PC-9 (cell line): Measurements from ENCODE around the gene MIGA1. TPM values are rescaled to one million over a fixed set of nuclear protein-coding genes. Genes with fewer than 3 reads are reported as not detected.

Source experiments
- BruUV-seq: library from RNA; stranded (reverse); fragments of 400-500 nt; replicated peaks from 2 replicates; lab custom pipeline; 2021; lab: Mats Ljungman, UMichigan
- CTCF ChIA-PET: fragments of 300-600 bp; sonication (Branson Sonifier 250); formaldehyde crosslinking; loops from one replicate; lab custom pipeline; 2022; ENCODE audit warnings: antibody characterized with exemption; lab: Charles Lee
- POLR2A ChIA-PET: fragments of 300-600 bp; sonication (Branson Sonifier 250); formaldehyde crosslinking; loops from one replicate; lab custom pipeline; 2022; ENCODE audit warnings: antibody characterized with exemption; ENCODE audit not compliant: unreplicated experiment; lab: Charles Lee
- DNase-seq, 2 experiments: peaks; one replicate each; pipeline versions ENCODE4 v3.0.0 to v3.0.0-alpha.2; 2015 to 2022; ENCODE audit warnings: mixed read lengths in 1 of 2
- H2AFZ ChIP-seq: fragments of 200-600 bp; sonication (generic); 2 replicates; pipeline ENCODE4 v1.8.1; 2017; ENCODE audit warnings: antibody characterized with exemption
- H3F3A ChIP-seq: fragments of 200-600 bp; sonication (generic); 2 replicates; pipeline ENCODE4 v1.8.1; 2017; ENCODE audit warnings: antibody characterized with exemption, mild to moderate bottlenecking, low read depth; ENCODE audit not compliant: insufficient read depth
- H3K27ac ChIP-seq: fragments of 200-600 bp; sonication (generic); 2 replicates; pipeline ENCODE4 v1.6.1; 2016; ENCODE audit warnings: mixed run types
- H3K27me3 ChIP-seq: fragments of 200-600 bp; sonication (generic); 2 replicates; pipeline ENCODE4 v1.6.1; 2016; ENCODE audit warnings: low read depth, mixed run types; ENCODE audit not compliant: insufficient read depth
- H3K36me3 ChIP-seq: fragments of 200-600 bp; sonication (generic); 2 replicates; pipeline ENCODE4 v1.6.1; 2016; ENCODE audit warnings: low read depth, mixed run types
- H3K4me1 ChIP-seq: fragments of 200-600 bp; sonication (generic); replicated peaks from 2 replicates; pipeline ENCODE4 v1.6.1; 2016; ENCODE audit warnings: mixed run types; ENCODE audit not compliant: insufficient read depth
- H3K4me2 ChIP-seq: fragments of 200-600 bp; sonication (generic); 2 replicates; pipeline ENCODE4 v1.6.1; 2017; ENCODE audit warnings: mixed run types
- H3K4me3 ChIP-seq: fragments of 200-600 bp; sonication (generic); 2 replicates; pipeline ENCODE4 v1.6.1; 2016; ENCODE audit warnings: mixed run types
- H3K79me2 ChIP-seq: fragments of 200-600 bp; sonication (generic); 2 replicates; pipeline ENCODE4 v1.6.1; 2017; ENCODE audit warnings: low read depth, mixed run types
- H3K9me2 ChIP-seq: fragments of 200-600 bp; sonication (generic); 2 replicates; pipeline ENCODE4 v1.8.1; 2017; ENCODE audit warnings: mild to moderate bottlenecking; ENCODE audit not compliant: insufficient read depth
- H3K9me3 ChIP-seq: fragments of 200-600 bp; sonication (generic); 2 replicates; pipeline ENCODE4 v1.8.1; 2016; ENCODE audit warnings: low read depth; ENCODE audit not compliant: insufficient read depth
- H4K20me1 ChIP-seq: fragments of 200-600 bp; sonication (generic); 2 replicates; pipeline ENCODE4 v1.8.1; 2017; ENCODE audit not compliant: insufficient read depth
- CTCF ChIP-seq: fragments of 200-600 bp; sonication (generic); conservative IDR thresholded peaks from 2 replicates; pipeline ENCODE4 v1.6.1; 2017; ENCODE audit warnings: mixed run types, antibody characterized with exemption, mild to moderate bottlenecking, moderate library complexity
- EZH2 ChIP-seq: fragments of 200-600 bp; sonication (generic); IDR thresholded peaks from 2 replicates; pipeline ENCODE4 v1.8.0; 2017; ENCODE audit warnings: antibody characterized with exemption, low read depth
- intact Hi-C: fragments of 100-400 bp; cut with micrococcal nuclease; formaldehyde crosslinking; loops from one replicate; pipeline ENCODE4 v1.10.0; 2022; ENCODE audit not compliant: unreplicated experiment
- total RNA-seq: library from RNA; stranded (reverse); gene quantifications from 2 replicates; pipeline ENCODE4 v1.2.3, GENCODE V29; 2021

Gene MIGA1
- total RNA-seq, 1 experiment from 2014 or later: 11.5 TPM

GRCh38 chr1:77866296-77866695 lies 86.8 kb downstream of the MIGA1 start:
- Histone ChIP-seq H3K9me2 (no peaks in the 10 kb centered on the region), H3K9me3 (no peaks in the 10 kb centered on the region), H4K20me1 (no peaks in the 10 kb centered on the region), H3K27ac (no peak overlapping the region), H3K36me3 (peaks cover 10% of the 10 kb centered on the region), H3K4me1 (no peaks in the 10 kb centered on the region), H3F3A (no peaks in the 10 kb centered on the region; the same call in 1 of the 2 replicates), H2AFZ (no peak overlapping the region), H3K4me3 (no peak overlapping the region), H3K4me2 (no peak overlapping the region), H3K27me3 (no peaks in the 10 kb centered on the region), H3K79me2 (no peaks in the 10 kb centered on the region)
- ChIA-PET POLR2A (no interaction called here), CTCF (no interaction called here)
- intact Hi-C loops: no loop called here
- no peak for TF ChIP-seq EZH2
- TF ChIP-seq CTCF: no peak
- no TSS peak for BruUV-seq
- no peak for DNase-seq

GRCh38 chr1:77872645-77873044 lies 93.2 kb downstream of the MIGA1 start:
- Histone ChIP-seq H3K9me3 (no peaks in the 10 kb centered on the region), H4K20me1 (no peaks in the 10 kb centered on the region), H3K36me3 (peaks cover 7% of the 10 kb centered on the region), H3K27ac (no peak overlapping the region), H3K4me1 (peaks cover 10% of the 10 kb centered on the region), H3K9me2 (no peaks in the 10 kb centered on the region), H2AFZ (no peak overlapping the region), H3K4me3 (no peak overlapping the region), H3K4me2 (no peak overlapping the region), H3K27me3 (no peaks in the 10 kb centered on the region), H3K79me2 (no peaks in the 10 kb centered on the region), H3F3A (no peaks in the 10 kb centered on the region; the same call in 1 of the 2 replicates)
- POLR2A ChIA-PET: no interaction called here
- BruUV-seq: no TSS peak
- CTCF ChIA-PET: no interaction called here
- TF ChIP-seq EZH2 (no peak), CTCF (no peak)
- intact Hi-C loops: no loop called here
- DNase-seq: no peak

- TF ChIP-seq CTCF (no peak), EZH2 (no peak)
- BruUV-seq: no TSS peak
- H3K4me2 ChIP-seq: no peak overlapping the region
- H2AFZ ChIP-seq: no peak overlapping the region
- H3K27ac ChIP-seq: no peak overlapping the region
- H3K36me3 ChIP-seq: 0 out of 2 replicates have a peak, but pooled peaks cover 1% of the 10 kb centered on the region
- no peaks in the 10 kb centered on the region for H3K79me2 ChIP-seq
- H3K9me3 ChIP-seq: no peaks in the 10 kb centered on the region
- CTCF ChIA-PET: no interaction called here
- POLR2A ChIA-PET: no interaction called here
- intact Hi-C loops: no loop called here
- H3K4me1 ChIP-seq: peaks cover 10% of the 10 kb centered on the region
- no peaks in the 10 kb centered on the region for H3F3A ChIP-seq
- H3K4me3 ChIP-seq: no peak overlapping the region
- H3K9me2 ChIP-seq: no peaks in the 10 kb centered on the region
- H4K20me1 ChIP-seq: no peaks in the 10 kb centered on the region
- no peaks in the 10 kb centered on the region for H3K27me3 ChIP-seq
- no peak for DNase-seq
These were observed 94.0 kb downstream of the MIGA1 start for GRCh38 chr1:77873461-77873860.
